HG03432 (cell line): ENCODE results near the gene LRBA.
"Not testable (repeated sequence)": the region's sequence is repeated elsewhere in the genome, so short reads cannot be mapped to it uniquely, and the experiment has no call there.

Experiments used
- ATAC-seq: cut with Tn5 transposase; IDR thresholded peaks from one replicate; pipeline ENCODE4 v1.9.1; 2021; ENCODE audit warnings: mild to moderate bottlenecking, moderate library complexity; ENCODE audit not compliant: unreplicated experiment

The LRBA gene

DNA sequence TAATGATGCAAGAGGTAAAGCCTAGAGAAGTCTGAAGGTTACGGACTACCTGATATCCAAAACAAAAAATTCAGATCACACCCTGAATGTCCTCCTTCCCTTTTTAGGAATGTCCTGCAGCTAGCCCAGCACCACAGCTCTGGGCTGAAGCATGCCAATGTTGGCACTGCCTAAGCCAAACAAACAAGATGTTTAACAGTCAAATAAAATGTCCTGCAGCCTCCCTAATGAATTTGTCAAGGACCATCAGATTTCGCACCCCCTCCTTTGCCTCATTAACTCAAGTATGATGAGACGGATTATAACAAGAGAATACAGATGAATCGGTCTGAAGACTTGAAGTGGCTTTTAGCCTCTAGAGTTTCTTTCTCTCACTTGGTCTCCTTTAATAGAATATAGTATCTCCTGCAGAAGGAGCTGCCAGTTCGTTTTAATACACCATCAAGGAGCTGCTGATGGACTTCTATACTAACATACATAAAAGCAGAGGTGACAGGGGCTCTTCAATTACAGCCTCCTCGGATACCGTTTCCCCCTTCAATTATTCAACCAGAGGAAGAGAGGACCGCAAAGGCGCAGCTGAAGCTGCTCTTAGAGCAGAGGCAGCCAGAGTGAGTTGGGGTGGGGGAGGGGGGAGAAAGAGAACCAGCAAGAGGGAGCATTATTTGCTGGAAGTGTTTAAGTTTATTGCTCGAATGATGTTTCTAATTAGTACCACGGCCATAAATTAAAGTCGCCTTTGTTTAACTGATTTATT is 436.2 kb downstream of the LRBA start:
- ATAC-seq: no peak

DNA sequence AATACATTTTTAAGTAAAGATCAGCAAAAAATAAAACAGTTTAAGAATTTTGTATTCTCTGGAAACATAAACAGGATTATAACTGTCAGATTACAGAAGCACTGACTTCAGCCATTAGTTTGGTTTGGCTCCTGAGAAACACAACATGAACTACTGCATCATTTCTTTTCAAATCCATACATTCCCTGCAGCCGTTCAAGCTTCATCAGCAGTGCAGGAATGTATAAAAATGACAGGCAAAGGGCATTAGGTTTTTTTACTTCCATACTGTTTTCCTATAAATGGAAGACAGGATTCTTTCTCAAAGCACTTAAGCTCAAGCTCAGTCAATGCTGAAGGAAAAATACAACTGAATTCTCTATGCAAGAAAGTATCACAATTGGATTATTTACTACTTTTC is 437.3 kb downstream of the LRBA start:
- no peak for ATAC-seq

DNA sequence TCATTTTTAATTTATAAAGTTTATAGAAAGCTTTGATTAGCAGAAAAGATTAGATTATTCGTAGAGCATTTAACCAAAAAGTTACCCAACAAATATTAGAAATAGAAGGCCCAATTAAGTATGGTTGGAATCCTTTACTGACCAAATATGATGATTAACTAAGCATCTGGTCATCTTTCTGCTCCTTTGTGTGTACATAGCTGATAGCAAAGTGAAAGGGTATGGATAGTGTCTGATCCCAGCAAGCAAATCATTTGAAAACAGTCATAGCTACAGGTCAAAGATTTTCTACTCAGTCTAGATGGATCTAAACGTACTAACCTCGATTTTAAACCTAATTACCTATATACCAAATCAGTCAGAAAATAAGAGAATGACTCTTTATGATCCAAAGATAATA is 440.4 kb downstream of the LRBA start:
- ATAC-seq: no peak

DNA sequence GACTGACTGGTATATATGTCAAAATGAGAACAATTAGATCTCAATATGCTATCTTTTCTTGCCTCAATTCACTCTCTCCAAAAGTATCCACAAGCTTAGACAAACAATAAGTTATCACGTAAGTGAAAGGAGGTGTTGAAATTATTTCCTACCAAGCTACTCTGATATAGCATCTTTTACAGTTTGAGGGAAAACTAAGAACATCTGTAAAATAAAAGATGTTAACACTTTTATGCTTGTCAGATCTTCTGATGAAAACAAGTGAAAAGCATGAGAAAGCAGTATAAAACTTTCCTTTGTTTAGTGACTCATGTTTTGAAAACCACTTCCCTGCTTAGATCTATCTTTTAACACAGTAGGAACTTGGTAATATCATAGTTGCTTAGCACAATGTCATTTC is 441.6 kb downstream of the LRBA start:
- no peak for ATAC-seq

DNA sequence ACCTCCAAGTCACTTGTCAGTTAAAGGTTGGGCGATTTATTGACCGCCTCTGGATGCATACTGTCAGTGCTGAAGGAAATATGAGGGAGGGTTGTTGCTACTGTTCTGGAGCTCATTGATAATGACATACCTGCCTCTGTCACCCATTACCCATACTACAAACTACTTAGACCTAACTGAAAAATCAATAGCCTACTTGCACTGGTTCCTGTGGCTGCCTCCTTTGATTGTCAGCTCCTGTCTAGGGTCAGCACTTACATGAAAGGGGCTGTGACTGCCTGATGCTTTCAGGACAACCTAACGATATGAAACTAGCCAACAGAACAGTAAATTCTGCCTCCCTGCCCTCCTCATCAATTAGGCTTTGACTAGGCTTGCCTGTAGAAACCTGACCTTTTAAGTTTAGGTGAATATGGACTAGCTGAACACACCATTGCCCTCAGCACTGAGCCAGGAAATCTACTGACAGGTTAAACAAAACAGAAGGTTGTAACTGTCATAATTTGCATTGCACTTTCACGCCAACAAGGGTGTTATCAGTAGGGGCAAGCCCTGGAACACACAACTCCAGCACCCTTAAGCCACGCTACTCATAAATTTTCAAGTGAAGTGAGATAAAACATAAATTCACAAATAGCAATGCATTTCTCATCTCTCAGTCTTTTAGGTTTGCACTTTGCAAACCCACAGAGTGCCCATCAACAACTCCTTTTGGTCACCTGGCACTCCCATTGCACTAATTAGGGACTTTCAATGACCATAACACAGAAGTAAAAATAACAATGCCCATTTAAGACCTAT is 442.2 kb downstream of the LRBA start:
- no peak for ATAC-seq

DNA sequence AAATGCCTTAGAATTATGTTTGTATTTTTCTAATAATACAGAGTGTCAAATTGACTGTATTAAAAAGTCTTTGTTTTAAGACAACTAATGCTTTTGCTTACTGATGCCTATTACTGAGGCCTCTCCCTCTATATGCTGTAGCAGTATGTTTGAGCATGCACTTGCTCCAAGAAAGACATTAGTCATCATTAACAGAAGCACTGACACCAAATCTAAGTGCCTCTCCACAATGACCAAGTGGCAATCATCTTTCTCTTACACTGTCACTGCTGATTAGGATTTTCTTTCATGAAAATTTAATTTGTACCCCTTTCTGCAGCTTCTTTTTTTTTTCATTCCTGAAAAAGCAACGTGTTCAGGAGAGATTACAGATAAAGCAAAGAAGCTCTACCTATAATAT is 444.2 kb downstream of the LRBA start:
- no peak for ATAC-seq

DNA sequence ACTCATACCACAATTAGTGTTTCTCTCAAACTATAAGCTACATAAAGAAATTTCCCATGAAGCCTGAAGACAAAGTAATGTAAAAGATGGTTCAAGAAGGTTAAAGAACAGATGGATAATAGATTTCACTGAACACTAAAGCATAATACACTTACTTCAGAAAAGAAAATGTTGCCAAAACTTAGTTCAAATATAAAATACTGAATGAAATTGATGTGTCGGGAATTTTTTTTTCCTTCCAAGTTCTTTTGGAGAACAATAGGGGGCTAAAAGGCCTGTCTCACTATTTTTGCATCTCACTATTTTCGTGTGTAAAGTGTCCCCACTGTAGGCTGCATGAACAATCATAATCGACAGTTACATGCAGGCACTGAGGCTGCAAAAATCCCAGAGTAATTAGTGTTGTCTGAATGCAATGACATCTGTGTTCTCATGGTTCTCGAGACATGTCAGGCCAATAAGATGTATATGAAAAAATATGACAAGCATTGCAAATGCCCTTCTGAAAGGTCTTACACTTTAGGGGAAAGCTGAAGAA is 445.0 kb downstream of the LRBA start:
- no peak for ATAC-seq

DNA sequence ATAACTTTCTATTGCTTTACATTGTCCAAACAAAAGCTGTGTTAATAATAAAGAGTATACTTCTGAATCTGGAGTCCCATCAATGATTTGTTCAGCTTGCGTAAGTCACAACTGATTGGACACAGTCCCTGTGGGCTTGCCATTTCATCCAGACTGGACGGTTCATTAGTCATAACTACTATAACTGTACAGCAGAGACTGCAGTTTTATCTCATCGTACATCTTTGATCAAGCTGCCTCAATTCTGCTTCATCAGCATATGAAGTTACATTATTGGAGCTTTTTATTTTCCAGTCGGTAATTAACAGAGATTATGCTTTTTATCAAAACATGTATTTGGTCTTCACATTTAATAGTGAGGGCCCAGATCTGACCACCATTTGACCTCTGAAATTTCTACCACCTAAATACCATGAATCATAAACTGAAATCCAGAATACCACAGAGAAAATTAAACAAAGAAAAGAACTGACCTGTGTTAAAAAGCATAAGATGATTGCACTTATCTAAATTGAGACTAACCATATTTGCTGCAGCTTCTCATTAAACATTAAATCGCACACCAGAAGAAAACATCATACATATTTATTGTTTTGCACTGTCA is 445.6 kb downstream of the LRBA start:
- no peak for ATAC-seq

DNA sequence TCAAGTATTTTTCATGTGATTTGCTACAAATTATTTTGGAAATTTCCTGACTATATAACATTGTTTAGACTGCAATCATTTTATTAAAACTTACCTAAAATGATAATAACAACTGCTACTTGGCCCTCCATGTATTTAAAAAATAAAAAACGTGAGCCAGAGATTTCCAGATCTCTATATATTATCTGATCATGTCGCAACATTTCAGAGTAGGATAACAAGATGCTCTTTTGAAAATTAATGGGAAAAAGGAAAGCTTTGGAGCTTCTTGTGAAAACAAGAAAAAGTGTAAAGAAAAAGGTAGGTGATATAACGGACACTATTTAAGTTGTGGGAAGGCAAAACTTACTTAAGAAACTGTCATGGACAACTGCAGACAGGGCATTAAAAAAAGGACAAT is 448.0 kb downstream of the LRBA start:
- no peak for ATAC-seq

DNA sequence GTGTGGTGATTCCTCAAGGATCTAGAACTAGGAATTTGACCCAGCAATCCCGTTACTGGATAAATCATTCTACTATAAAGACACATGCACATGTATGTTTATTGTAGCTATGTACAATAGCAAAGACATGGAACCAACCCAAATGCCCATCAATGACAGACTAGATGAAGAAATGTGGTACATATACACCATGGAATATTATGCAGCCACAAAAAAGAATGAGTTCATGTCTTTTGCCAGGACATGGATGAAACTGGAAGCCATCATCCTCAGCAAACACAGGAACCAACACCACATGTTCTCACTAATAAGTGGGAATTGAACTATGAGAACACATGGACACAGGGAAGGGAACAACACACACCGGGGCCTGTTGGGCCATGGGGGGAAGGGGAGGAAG is 450.1 kb downstream of the LRBA start:
- ATAC-seq: not testable (repeated sequence)

DNA sequence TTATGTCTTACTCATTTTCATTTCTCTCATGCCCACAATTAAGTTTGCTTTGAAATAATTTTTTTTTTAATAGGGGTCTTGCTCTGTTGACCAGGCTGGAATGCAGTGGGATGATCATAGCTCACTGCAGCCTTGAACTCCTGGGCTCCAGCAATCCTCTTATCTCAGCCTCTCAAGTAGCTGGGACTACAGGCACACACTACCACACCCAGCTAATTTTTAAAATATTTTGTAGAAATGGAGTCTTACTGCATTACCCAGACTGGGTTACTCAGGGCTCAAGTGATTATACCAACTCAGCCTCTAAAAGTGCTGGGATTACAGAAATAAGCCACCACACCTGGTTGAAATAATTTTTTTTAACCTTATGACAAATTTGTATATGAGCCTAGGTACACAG is 452.3 kb downstream of the LRBA start:
- no peak for ATAC-seq

DNA sequence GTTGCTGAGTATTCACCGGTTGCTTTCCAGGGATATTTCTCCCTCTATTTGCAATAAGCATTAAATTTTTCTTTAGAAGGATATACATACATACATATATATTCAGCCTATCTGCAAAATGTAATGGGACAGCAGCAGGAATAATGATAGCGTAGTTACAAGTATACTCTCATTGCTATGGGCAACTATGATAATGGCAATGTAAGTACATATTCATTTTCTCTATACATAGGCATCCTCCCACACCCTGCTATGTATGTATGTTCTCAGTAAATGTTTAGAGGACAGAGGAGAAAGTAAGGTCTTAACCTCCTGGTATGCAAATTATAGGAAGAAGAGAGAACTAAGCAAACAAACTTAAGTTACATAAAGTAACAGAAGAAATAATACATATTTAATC is 452.8 kb downstream of the LRBA start:
- no peak for ATAC-seq

DNA sequence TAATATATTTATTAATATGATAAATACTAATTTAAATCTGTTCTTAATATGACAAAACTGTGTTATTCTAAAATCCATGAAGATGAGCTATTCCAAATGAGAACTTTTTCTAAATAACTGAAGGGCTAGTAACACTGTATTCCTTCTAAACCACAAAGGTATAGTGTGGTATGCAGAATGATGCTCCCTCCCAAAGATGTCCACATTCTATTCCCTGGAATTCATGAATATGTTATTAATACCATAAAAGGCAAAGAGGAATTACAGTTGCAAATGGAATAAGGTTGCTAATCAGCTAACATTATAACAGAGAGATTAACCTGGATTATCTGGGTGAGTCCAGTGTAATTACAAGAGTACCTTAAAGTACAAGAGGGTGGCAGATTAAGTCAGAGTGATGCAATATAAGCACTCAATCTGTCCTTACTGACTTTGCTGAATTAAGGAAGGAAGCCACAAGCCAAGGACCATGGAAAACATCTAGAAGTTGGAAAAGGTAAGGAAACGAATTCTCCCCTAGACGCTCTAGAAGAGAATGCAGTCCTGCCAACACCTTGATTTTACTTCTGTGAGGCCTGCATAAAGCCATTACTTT is 453.8 kb downstream of the LRBA start:
- no peak for ATAC-seq

DNA sequence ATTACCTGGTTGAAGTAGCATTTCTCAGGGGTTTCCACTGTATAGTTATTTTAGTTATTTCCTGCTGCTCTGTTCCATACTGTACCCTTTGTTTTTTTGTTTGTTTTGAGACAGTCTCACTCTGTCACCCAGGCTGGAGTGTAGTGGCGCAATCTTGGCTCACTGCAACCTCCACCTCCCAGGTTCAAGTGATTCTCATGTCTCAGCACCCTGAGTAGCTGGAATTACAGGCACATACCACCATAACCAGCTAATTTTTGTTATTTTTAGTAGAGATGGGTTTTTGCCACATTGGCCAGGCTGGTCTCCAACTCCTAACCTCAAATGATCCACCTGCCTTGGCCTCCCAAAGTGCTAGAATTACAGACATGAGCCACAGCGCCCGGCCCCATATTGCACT is 457.3 kb downstream of the LRBA start:
- ATAC-seq: not testable (repeated sequence)

DNA sequence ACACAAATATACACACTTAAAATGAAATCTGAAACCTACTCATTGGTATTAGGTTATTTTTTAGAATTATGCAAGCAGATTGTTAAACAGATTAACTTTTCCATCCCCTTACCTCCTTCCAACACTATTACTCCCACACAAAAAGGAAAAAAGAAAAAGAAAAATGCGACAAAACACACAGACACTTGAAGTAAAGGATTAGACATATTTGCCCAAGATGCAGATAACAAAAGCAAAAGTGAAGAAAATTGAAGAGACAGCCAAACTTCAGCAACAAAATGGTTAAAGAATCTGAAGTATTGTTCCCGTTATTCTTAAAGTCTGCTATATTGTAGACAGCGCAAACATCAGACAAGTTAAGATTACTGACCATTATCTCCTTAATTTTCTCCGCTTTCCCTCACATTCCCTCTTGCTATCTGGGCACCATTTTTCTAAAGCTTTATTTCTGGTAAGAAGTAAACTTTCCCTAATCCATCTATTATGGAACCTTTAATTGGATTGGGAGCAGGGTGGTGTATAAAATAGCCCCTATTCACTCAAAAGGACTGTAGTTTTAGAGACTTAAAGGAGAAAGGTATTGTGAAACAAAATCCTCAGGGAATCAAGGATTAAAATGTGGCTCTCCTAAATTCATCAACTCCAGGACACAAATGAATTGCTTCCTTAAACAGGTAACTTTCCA is 467.8 kb downstream of the LRBA start:
- ATAC-seq: no peak

DNA sequence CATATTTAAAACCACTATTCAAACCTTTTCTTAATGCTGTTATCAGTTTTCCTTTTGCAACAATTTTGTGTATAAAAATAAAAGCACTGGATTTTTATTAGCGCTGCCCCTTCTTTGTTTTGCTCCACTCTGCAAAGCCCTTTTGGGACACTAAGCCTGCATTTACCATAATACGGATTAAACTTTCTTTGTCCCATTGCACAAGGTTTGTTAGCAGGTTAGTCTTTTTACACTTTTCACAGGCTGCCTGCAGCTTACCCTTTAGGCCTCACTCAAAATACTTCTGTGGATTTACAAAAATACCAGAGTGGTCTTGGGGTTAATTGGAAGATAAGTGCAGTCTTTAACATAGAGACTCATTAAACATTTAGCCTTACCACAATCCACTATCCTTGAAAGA is 468.8 kb downstream of the LRBA start:
- ATAC-seq: no peak

DNA sequence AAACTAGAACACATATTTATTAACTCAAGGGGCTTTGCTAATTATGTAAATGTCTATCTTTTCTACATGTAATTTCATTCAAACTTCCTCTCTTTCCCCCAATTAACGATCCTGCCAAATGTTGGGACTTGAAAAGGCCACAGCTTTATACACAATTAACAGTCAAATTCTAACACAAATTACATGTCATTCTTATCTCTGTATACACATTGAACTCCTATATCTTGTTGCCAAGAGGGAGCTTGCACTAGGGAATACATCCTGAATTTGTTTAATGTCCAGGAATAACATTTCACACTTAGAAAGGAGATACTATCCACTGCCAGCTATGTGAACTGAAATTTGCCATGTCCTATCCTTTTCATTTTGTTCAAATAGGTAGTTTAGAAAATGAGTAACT is 472.0 kb downstream of the LRBA start:
- no peak for ATAC-seq

DNA sequence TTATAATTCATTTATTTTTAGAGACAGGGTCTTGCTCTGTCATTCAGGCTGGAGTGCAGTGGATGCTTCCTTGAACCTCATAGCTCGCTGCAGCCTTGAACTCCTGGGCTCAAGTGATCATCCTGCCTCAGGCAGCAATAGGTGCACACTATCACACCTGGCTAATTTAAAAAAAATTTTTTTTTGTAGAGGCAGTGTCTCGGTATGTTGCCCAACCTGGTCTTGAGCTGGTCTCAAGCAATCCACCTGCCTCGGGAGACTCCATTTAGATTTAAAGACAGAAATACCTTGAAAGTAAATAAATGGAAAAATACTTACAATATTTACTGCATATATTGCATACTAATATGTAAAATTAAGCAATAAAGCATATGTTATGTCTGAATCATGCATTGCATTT is 473.4 kb downstream of the LRBA start:
- no peak for ATAC-seq

DNA sequence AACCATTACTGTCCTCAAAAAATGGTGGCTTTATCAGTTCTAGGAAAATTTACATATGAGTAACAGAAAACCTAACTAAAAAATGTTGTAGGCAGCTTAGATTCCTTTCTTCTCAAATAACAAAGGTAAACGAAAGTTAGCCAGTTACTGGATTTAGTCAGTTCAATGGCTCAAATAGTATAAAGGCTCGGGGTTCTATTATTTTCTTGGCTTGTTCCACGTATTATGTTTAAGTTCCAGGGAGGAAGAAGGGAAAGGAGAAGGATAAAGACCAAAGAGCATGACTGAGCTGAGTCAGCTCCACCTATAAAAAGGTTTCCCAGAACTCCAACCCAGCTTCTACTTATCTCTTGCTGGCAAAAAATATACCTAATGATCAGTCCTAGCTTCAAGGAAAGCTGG is 474.1 kb downstream of the LRBA start:
- no peak for ATAC-seq

DNA sequence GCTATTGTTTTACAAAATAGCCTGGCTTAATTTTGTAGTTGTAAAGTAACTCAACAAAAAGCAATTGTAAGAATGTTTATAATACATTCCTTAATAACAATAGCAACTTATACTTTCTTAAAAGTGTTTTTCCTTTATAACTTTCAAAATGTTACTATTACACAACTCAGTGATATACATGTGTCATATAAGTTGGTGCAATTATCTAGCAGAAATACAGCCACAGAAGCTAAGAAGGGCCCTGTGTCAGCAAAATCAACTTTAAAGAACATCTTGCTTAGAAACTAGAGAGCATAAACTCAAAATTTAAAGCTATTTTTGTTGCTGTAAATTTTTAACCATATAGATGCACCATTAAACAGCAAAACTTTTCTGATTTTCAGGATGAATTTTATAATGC is 474.5 kb downstream of the LRBA start:
- ATAC-seq: no peak

DNA sequence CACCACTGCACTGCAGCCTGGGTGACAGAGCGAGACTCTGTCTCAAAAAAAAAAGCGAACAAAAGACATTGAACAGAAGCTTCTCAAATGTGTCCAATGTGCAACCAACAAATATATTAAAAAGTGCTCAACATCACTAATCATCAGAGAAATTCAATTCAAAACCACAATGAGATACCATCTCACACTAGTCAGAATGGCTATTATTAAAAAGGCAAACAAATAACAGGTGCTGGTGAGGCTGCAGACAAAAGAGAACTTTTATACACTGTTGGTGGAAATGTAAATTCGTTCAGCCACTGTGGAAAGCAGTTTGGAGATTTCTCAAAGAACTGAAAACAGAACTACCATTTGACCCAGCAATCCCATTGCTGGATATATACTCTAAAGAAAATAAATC is 477.2 kb downstream of the LRBA start:
- not testable (repeated sequence) for ATAC-seq
